ENCODE measurements around the gene RSRC1.
"Not testable (repeated sequence)": the region's sequence is repeated elsewhere in the genome, so short reads cannot be mapped to it uniquely, and the experiment has no call there.

GRCh38 chr3:158495398-158495902 is 385.6 kb downstream of the RSRC1 start:
- TF ChIP-seq MYC (CRISPR knock-in tag; IDR thresholded peaks at IDR 0.05; ENCODE audit: borderline replicate concordance); PRDM10 (CRISPR knock-in tag; IDR thresholded peaks at IDR 0.05; ENCODE audit: low read depth); SP140L (CRISPR knock-in tag; IDR thresholded peaks at IDR 0.05; ENCODE audit: borderline replicate concordance); TAF1 (CRISPR knock-in tag; IDR thresholded peaks at IDR 0.05); TRIM24 (CRISPR knock-in tag; IDR thresholded peaks at IDR 0.05): not testable (repeated sequence)

Data from HepG2 (cell line).